Progenitor cell of endocrine pancreas (in vitro differentiated cells): ENCODE measurements around the gene CDC42BPB. TPM values are rescaled to one million over a fixed set of nuclear protein-coding genes. Genes with fewer than 3 reads are reported as not detected.

ENCODE experiments used
- DNase-seq: peaks from one replicate; pipeline ENCODE4 v3.0.0; 2021; ENCODE audit warnings: low spot score; ENCODE audit not compliant: unreplicated experiment
- H3K27ac Mint-ChIP-seq: 2 replicates; pipeline ENCODE4 v1.8.0; 2021; ENCODE audit warnings: mild to moderate bottlenecking, moderate library complexity, mixed read lengths
- H3K27me3 Mint-ChIP-seq: 2 replicates; pipeline ENCODE4 v1.8.0; 2021; ENCODE audit warnings: mixed read lengths
- H3K36me3 Mint-ChIP-seq: 2 replicates; pipeline ENCODE4 v1.8.0; 2022; ENCODE audit warnings: mixed read lengths; ENCODE audit not compliant: insufficient read depth
- H3K4me1 Mint-ChIP-seq: 2 replicates; pipeline ENCODE4 v1.8.0; 2021; ENCODE audit warnings: low read depth, mixed read lengths
- H3K4me3 Mint-ChIP-seq: 2 replicates; pipeline ENCODE4 v1.8.0; 2021; ENCODE audit warnings: low read depth, mild to moderate bottlenecking, moderate library complexity, mixed read lengths
- H3K9me3 Mint-ChIP-seq: 2 replicates; pipeline ENCODE4 v1.8.0; 2021; ENCODE audit warnings: low read depth, mixed read lengths
- total RNA-seq: library from RNA; stranded (reverse); gene quantifications from 2 replicates; pipeline ENCODE4 v1.2.1, GENCODE V29; 2021
- TF ChIP-seq, protein P1 (sequence below): fragments of 200-600 bp; sonication (generic); IDR thresholded peaks from one replicate; pipeline ENCODE4 v1.5.0; 2021; ENCODE audit warnings: antibody characterized with exemption, mild to moderate bottlenecking; ENCODE audit not compliant: unreplicated experiment

CDC42BPB gene
- total RNA-seq, 1 donor from 2014 or later = 105 TPM

DNA sequence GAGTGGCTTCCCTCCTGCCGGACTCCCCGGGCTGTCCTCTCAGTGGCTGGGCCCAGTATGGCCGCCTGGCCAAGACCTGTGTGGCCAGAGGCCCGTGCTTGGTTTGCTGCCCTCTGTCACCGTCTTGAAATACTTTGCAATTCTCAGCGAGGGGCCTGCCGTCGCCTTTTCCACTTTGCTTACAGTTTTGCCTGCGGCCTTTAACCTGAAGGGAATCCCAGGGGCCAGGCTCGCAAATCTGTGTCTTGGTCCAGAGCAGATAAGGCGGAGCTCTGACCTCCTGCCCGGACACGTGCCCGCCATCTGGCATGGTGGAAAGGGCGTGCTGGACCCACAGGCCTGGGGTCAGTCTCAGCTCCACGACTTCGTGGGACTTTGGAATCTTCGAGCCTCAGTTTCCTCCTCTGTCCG lies 145.8 kb downstream of the CDC42BPB start:
- Mint-ChIP-seq H3K36me3 (peaks cover 5% of the 10 kb centered on the region), H3K9me3 (no peaks in the 10 kb centered on the region), H3K27me3 (no peaks in the 10 kb centered on the region), H3K27ac (no peak overlapping the region), H3K4me3 (no peak overlapping the region), H3K4me1 (no peaks in the 10 kb centered on the region)
- DNase-seq = no peak
- TF ChIP-seq, protein P1, sequence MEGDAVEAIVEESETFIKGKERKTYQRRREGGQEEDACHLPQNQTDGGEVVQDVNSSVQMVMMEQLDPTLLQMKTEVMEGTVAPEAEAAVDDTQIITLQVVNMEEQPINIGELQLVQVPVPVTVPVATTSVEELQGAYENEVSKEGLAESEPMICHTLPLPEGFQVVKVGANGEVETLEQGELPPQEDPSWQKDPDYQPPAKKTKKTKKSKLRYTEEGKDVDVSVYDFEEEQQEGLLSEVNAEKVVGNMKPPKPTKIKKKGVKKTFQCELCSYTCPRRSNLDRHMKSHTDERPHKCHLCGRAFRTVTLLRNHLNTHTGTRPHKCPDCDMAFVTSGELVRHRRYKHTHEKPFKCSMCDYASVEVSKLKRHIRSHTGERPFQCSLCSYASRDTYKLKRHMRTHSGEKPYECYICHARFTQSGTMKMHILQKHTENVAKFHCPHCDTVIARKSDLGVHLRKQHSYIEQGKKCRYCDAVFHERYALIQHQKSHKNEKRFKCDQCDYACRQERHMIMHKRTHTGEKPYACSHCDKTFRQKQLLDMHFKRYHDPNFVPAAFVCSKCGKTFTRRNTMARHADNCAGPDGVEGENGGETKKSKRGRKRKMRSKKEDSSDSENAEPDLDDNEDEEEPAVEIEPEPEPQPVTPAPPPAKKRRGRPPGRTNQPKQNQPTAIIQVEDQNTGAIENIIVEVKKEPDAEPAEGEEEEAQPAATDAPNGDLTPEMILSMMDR = no peak

DNA sequence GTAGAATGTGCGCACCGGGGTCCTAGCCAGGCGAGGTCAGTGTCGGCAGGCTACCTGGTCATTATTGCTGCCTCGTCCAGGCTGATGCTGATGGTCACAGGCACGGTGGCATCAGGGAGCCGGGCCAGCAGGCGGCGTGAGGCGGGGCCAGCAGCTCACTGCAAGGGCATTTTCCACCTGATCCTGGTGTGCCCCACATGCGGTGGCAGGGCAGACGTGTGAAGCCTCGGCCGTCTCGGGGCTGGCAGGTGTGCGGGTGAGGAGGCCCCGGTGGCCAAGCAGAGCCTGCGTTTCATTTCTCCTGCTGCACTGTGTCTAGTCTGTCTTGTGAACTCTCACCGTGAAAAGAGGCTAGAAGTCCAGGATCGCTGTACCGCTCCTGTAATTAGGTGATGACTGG lies 146.9 kb downstream of the CDC42BPB start:
- Mint-ChIP-seq H3K4me3 (no peak overlapping the region), H3K9me3 (no peaks in the 10 kb centered on the region), H3K4me1 (no peaks in the 10 kb centered on the region), H3K27me3 (no peaks in the 10 kb centered on the region), H3K36me3 (peaks cover 13% of the 10 kb centered on the region), H3K27ac (no peak overlapping the region)
- TF ChIP-seq, protein P1 = no peak
- DNase-seq = no peak

DNA sequence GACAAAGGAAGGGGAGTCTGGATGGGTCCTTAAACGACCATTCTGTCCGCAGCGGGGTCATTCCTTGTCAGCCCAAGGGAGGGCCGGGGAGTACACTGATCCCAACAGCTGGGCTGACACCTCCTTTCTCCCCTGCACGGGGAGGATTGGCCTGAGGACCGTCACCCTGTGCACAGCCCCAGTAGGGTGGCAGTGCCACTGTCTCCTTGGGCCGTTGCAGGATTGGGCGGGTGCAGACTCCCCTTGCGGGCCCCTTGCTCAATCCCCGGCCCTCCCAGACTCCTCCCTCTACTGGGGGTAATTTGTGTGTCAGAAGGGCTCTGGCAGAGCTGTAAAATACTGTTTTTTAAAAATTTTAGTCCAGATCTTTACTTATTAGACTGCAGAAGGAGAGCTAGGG lies 147.4 kb downstream of the CDC42BPB start:
- TF ChIP-seq, protein P1 = no peak
- Mint-ChIP-seq H3K4me3 (no peak overlapping the region), H3K4me1 (no peaks in the 10 kb centered on the region), H3K36me3 (peaks cover 18% of the 10 kb centered on the region), H3K27ac (no peak overlapping the region), H3K9me3 (no peaks in the 10 kb centered on the region), H3K27me3 (no peaks in the 10 kb centered on the region)
- DNase-seq = no peak

DNA sequence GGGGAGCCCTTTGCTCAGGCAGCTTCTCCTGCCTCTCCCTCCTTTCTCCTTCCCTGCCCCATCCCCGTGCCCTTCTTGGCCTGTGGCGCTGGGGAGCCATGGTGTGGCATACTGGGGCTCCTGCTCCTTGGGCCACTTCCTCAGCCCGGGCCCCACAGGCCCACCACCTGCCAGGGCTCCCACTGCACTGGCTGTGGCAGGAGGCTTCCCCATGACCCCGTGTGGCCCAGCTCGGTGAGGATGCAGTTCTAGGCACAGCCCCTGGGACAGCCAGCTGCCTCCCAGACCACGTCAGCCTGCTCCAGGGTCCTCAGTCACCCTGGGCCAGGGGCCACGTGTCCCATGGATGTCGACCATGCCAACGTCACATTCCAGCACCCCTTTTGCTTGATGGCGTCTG lies 147.9 kb downstream of the CDC42BPB start:
- TF ChIP-seq, protein P1 = no peak
- no peak overlapping the region for H3K27ac Mint-ChIP-seq
- peaks cover 18% of the 10 kb centered on the region for H3K36me3 Mint-ChIP-seq
- H3K9me3 Mint-ChIP-seq = no peaks in the 10 kb centered on the region
- H3K4me1 Mint-ChIP-seq = no peaks in the 10 kb centered on the region
- H3K4me3 Mint-ChIP-seq = no peak overlapping the region
- no peak for DNase-seq
- H3K27me3 Mint-ChIP-seq = no peaks in the 10 kb centered on the region

DNA sequence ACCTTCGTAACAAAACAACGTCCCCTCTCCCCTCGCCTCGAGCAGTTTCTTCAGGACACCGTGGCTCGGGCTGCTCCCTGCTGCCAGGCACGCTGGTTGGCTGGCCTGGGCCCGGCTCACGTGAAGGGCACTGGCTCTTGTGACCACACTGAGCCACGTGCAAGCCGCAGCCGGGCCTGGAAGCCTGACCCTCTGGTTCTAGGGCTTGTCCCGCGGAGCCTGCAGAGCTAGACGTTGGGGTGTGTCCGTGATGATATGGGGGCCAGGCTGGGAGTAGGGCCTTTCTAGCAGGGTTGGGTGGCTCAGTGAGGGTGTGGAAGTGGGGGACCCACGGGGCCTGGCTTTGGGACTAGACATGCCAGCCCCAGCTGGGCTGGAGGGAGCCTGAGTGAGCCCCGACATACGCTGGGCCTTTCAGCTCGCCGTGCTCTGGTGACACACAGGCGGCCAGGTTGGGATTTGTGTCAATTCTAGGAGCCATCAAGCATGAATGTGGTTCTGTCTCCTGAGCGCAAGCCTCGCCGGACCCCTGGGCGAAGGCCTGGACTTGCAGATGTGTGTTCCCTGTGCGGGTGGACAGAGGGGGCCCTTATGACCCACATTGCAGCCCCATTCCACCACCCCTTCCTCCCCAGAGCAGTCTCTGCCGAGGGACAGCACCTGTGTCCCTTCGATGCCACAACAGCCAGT lies 148.4 kb downstream of the CDC42BPB start:
- DNase-seq = no peak
- Mint-ChIP-seq H3K27me3 (no peaks in the 10 kb centered on the region), H3K27ac (no peak overlapping the region), H3K4me1 (no peaks in the 10 kb centered on the region), H3K4me3 (no peak overlapping the region), H3K36me3 (peaks cover 18% of the 10 kb centered on the region), H3K9me3 (no peaks in the 10 kb centered on the region)
- TF ChIP-seq, protein P1 = no peak
